CMK (cell line): ENCODE results near the gene CD248.

Experiments
- DNase-seq: peaks from one replicate; pipeline ENCODE4 v3.0.0-alpha.2; 2010; ENCODE audit warnings: low read depth

Gene CD248

DNA sequence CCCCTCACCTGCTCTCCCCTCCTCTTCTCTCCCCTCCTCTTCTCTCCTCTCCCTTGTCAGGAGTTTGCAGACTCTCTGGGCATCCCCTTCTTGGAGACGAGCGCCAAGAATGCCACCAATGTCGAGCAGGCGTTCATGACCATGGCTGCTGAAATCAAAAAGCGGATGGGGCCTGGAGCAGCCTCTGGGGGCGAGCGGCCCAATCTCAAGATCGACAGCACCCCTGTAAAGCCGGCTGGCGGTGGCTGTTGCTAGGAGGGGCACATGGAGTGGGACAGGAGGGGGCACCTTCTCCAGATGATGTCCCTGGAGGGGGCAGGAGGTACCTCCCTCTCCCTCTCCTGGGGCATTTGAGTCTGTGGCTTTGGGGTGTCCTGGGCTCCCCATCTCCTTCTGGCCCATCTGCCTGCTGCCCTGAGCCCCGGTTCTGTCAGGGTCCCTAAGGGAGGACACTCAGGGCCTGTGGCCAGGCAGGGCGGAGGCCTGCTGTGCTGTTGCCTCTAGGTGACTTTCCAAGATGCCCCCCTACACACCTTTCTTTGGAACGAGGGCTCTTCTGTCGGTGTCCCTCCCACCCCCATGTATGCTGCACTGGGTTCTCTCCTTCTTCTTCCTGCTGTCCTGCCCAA, 40.7 kb downstream of the CD248 start:
- no peak for DNase-seq

GRCh38 chr11:66275396-66275795, 41.4 kb downstream of the CD248 start:
- DNase-seq: no peak

- DNase-seq: no peak
Measured at GRCh38 chr11:66274219-66274618, 42.6 kb downstream of the CD248 start.

- no peak for DNase-seq
Measured at GRCh38 chr11:66272596-66272995, 44.2 kb downstream of the CD248 start.

DNA sequence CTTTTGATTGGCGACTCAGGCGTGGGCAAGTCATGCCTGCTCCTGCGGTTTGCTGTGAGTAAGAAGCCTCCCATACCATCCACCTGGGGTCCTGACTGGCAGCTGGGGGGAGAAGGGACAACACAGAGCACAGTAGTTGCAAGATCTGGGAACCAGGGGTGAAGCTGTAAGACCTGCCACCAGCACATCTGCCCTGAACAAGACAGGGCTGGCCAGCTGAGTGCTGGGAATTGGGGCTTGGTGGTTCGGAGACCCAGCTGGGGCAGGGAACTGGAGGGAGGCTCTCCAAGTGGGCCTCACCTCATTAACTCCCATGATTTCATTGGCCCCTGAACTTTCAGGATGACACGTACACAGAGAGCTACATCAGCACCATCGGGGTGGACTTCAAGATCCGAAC, 45.0 kb downstream of the CD248 start:
- no peak for DNase-seq

GRCh38 chr11:66268952-66269905, 47.6 kb downstream of the CD248 start:
- peak; percentile 80 for DNase-seq

DNA sequence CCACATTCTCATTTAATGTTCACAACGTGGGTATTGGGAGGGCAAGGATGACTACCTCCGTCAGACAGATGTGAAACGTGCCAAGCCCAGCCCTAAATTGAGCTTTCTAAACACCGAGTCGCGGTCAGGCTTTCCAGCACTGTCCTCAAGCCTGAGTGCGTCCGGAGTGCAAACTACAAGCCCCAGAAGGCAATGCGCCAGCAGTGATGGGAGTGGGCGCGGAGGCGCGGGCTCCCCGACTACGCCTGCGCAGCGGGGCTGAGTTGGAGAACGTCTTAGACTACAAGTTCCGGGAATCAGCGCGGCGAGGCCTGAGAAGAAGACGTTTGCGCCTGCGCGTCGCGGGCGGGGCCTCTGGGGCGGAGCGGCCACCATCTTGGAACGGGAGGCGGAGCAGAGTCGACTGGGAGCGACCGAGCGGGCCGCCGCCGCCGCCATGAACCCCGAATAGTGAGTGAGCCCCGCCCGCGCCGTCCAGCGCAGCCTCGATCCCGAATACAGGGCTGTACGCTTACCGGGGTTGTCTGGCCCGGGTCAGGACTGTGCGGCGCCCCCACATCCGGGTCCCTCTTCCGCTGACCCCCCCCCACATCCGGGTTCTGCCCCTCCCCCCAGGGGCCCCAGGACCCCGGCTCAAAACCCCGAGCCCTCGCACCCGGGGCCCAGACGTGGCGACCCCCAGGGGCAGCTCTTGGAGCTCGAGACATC, 48.4 kb downstream of the CD248 start, which contains the start of gene RAB1B:
RAB1B (plus strand) TSS at position 396 of the 708 bp plus-strand sequence; CDS start at position 437, 41 bp downstream.
- DNase-seq: peak; percentile 99

GRCh38 chr11:66267379-66268243, 49.2 kb downstream of the CD248 start:
- DNase-seq: peak; percentile 89

- DNase-seq: no peak
Measured at GRCh38 chr11:66267039-66267378, 49.8 kb downstream of the CD248 start.

DNA sequence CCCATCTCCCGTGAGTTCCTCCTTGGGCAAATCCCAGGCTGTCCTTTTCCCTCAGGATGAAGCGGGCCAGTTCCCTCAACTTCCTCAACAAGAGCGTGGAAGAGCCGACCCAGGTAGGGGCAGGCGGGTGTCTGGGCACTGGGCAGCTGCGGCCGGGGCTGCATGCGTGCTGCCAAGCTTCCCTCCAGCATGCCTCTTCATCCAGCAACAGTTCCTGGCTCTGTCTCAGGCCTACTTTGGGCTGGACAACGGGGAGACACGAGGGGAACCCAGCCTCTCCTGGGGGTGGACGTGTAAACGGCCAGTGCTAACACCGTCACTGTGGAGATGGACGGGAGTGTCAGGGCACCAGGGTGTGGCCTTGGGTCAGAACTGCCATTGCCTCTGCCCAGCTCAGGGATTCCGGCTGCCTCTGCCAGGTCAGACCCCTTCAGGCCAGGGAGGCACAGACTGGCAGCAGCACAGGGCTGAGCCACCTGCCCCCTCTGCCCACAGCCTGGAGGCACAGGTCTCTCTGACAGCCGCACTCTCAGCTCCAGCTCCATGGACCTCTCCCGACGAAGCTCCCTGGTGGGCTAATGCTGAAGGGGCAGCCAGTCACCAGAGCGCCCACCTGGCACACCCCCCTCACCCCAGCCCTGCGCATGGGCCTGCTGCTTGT, 50.3 kb downstream of the CD248 start:
- no peak for DNase-seq

DNA sequence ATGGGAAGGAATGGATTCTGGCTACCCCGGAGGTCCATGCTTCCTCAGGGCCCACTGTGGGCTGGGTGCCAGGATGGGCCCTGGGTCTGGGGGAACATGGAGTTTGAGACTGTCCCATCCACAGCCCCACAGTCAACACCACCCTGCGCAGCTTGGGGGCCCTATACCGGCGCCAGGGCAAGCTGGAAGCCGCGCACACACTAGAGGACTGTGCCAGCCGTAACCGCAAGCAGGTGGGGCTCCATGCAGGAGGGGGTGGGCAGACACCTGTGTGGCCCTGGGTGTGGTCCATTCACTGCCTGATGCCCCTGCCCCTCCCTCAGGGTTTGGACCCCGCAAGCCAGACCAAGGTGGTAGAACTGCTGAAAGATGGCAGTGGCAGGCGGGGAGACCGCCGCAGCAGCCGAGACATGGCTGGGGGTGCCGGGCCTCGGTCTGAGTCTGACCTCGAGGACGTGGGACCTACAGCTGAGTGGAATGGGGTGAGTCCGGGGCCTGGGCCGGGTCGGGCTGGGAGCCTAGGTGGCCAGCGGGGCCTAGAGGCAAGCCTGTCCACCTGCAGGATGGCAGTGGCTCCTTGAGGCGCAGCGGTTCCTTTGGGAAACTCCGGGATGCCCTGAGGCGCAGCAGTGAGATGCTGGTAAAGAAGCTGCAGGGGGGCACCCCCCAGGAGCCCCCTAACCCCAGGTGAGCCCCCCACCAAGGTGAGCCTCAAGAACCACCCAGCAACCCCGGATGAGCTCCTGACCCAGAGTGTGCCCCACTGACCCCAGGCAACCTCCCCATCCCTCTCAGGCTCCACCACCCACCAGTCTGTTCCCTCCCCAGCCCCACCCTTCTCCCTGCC, 51.1 kb downstream of the CD248 start:
- DNase-seq: no peak

GRCh38 chr11:66264914-66265313, 51.9 kb downstream of the CD248 start:
- no peak for DNase-seq
